Panc1 (cell line): Measurements from ENCODE around the gene SDK1. TPM values are rescaled to one million over a fixed set of nuclear protein-coding genes. Genes with fewer than 3 reads are reported as not detected.

ENCODE experiments used
- ATAC-seq: fragments of 200-7000 bp; cut with Tn5 transposase; 2 replicates; pipeline ENCODE4 v1.9.1; 2020; ENCODE audit warnings: mild to moderate bottlenecking, moderate library complexity
- BruUV-seq: library from RNA; stranded (reverse); fragments of 400-500 nt; replicated peaks from 2 replicates; lab custom pipeline; 2021; lab: Mats Ljungman, UMichigan
- CTCF ChIA-PET: fragments of 300-600 bp; sonication (Branson Sonifier 250); formaldehyde crosslinking; loops from one replicate; lab custom pipeline; 2022; ENCODE audit warnings: antibody characterized with exemption; lab: Charles Lee
- POLR2A ChIA-PET: fragments of 300-600 bp; sonication (Branson Sonifier 250); formaldehyde crosslinking; loops from one replicate; lab custom pipeline; 2022; ENCODE audit warnings: antibody characterized with exemption; lab: Charles Lee
- DNase-seq: peaks from one replicate; pipeline ENCODE4 v3.0.0-alpha.2; 2010; ENCODE audit warnings: low read depth, low spot score
- H3K27ac ChIP-seq: 2 replicates; pipeline ENCODE4 v1.5.1; 2011; ENCODE audit warnings: mild to moderate bottlenecking, low read length, inconsistent platforms
- H3K27me3 ChIP-seq: fragments of 200-500 bp; sonication (Bioruptor generic); 2 replicates; pipeline ENCODE4 v1.6.0; 2014; ENCODE audit warnings: low read length, inconsistent platforms; ENCODE audit not compliant: control insufficient read depth, insufficient read depth
- H3K36me3 ChIP-seq: fragments of 200-500 bp; sonication (Bioruptor generic); 2 replicates; pipeline ENCODE4 v1.5.1; 2014; ENCODE audit warnings: inconsistent platforms, mild to moderate bottlenecking, low read length, moderate library complexity; ENCODE audit not compliant: control insufficient read depth, insufficient read depth
- H3K4me1 ChIP-seq: 2 replicates; pipeline ENCODE4 v1.5.1; 2011; ENCODE audit warnings: inconsistent platforms, mild to moderate bottlenecking, low read length, moderate library complexity; ENCODE audit not compliant: control insufficient read depth, insufficient read depth
- H3K4me3 ChIP-seq, 2 experiments: 2 replicates each; pipeline ENCODE4 v1.5.1; 2011 to 2012; ENCODE audit warnings: low read depth in 2 of 2, low read length in 2 of 2, mild to moderate bottlenecking in 2 of 2, inconsistent platforms in 1 of 2, moderate library complexity in 1 of 2
- H3K9me3 ChIP-seq: fragments of 200-500 bp; sonication (Bioruptor generic); 2 replicates; pipeline ENCODE4 v1.5.1; 2014; ENCODE audit warnings: low read depth, mild to moderate bottlenecking, inconsistent platforms, low read length, moderate library complexity; ENCODE audit not compliant: control insufficient read depth, insufficient read depth
- POLR2AphosphoS5 ChIP-seq: IDR thresholded peaks from 2 replicates; pipeline ENCODE4 v1.6.1; 2012; ENCODE audit warnings: mild to moderate bottlenecking, low read depth, low read length, moderate library complexity
- SIN3A ChIP-seq: IDR thresholded peaks from 2 replicates; pipeline ENCODE4 v1.6.1; 2012; ENCODE audit warnings: low read depth, mild to moderate bottlenecking, low read length, moderate library complexity, borderline replicate concordance; ENCODE audit not compliant: insufficient read depth
- TCF7L2 ChIP-seq: IDR thresholded peaks from 2 replicates; pipeline ENCODE4 v1.6.1; 2011; ENCODE audit warnings: mild to moderate bottlenecking, low read depth, low read length, inconsistent platforms
- in situ Hi-C: cut with HindIII; loops from 2 replicates; pipeline ENCODE4 v1.10.0; 2016; ENCODE audit warnings: low sequenced_read_pairs, low pct_unique_long_range_greater_than_20kb
- intact Hi-C: fragments of 100-400 bp; cut with micrococcal nuclease; formaldehyde crosslinking; loops from one replicate; pipeline ENCODE4 v1.10.0; 2022; ENCODE audit not compliant: unreplicated experiment
- total RNA-seq: library from RNA; stranded (reverse); gene quantifications from one replicate; pipeline ENCODE4 v1.2.1, GENCODE V29; 2021; ENCODE audit not compliant: unreplicated experiment
- TF ChIP-seq, protein P1 (sequence below): fragments of 450-650 bp; IDR thresholded peaks from 2 replicates; pipeline ENCODE4 v1.5.1; 2017; ENCODE audit warnings: mild to moderate bottlenecking
- TF ChIP-seq, protein P2 (sequence below), 2 experiments: IDR thresholded peaks; 2 replicates each; pipeline ENCODE4 v1.6.1; 2011 to 2012; ENCODE audit warnings: low read depth in 2 of 2, control low read depth in 1 of 2, low read length in 1 of 2, mild to moderate bottlenecking in 1 of 2, moderate library complexity in 1 of 2; ENCODE audit not compliant: insufficient read depth in 1 of 2

Gene SDK1
- total RNA-seq, 1 experiment from 2014 or later = 47.4 TPM

DNA sequence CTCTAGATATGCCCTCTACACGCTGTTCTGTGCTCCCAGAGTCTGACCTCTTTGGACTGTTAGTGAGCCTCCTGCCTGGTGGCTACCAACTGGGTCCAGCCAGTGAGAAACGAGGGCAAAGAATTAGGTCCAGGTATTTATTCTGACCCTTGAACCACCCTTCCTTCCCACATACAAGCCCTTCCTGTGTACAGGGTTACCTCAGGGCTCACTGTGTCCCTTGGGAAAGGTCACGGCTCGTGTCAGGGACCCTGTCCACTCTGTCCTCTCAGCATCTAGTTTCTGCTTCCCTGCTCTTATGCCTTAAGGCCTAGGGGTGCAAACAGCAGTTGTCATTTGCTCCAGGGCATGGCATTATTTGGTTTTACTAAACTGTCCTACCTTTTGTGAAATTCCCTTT is 180.4 kb downstream of the SDK1 start:
- in situ Hi-C loops (no loop called here), intact Hi-C loops (loop anchor here (5.0 kb wide), 1 partner anchor 111 kb away; no protein-coding TSS in a partner anchor)
- Histone ChIP-seq H3K4me3 (no peak overlapping the region), H3K27me3 (no peaks in the 10 kb centered on the region), H3K4me1 (peaks cover 14% of the 10 kb centered on the region), H3K36me3 (no peaks in the 10 kb centered on the region), H3K9me3 (no peaks in the 10 kb centered on the region), H3K27ac (peak overlapping the region; percentile 67)
- DNase-seq = no peak
- BruUV-seq = no TSS peak
- POLR2A ChIA-PET = no interaction called here
- CTCF ChIA-PET = interaction anchor here (0.6 to 1.8 kb wide), 5 partner anchors 8 to 141 kb away, joined by 3 to 4 read pairs (median 3); no protein-coding TSS in a partner anchor
- 0 out of 2 replicates have a peak, but pooled peaks have one; percentile 24 for ATAC-seq
- no peak for TF ChIP-seq POLR2AphosphoS5
- no peak for TF ChIP-seq TCF7L2

DNA sequence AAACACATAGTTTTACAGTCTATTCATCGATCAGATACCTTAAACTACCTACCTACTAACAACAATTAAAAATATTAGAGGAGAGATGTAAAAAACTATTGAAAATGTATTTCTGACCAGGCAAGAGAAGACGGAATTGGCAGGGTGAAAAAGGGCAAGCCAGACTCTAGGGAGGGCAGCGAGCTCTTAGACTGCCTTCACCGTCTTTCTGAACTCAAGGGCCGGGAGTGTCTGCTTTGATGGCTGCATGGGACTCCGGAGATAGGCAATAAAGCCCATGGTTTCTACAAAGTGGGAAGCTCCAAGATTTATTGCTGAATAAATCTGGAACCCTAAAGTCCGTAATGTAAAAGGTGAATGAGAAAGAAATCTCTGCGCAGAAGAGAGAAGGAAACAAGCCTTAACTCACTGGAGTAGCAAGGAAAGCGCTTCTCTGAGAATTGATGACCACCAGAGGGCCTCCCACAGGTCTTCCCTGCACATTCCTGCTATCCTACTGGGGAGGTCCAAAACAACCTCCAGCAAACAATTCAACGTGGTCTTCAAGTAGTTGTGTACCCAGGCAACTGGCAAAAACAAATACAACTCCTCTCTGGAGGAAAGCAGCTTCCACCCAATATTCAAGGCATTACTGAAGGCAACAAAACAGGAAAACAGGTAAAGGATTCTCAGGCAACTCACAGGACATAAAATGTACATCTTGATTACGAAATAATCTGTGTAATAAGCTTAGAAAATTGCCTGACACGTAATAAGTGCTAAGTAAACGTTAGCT is 181.3 kb downstream of the SDK1 start:
- DNase-seq (peak; percentile 70), ATAC-seq (peak; percentile 94)
- Histone ChIP-seq H3K27ac (peak overlapping the region; percentile 67), H3K9me3 (no peaks in the 10 kb centered on the region), H3K4me3 (no peak overlapping the region), H3K4me1 (peaks cover 14% of the 10 kb centered on the region), H3K27me3 (no peaks in the 10 kb centered on the region), H3K36me3 (no peaks in the 10 kb centered on the region)
- intact Hi-C loops = loop anchor here (5.0 kb wide), 1 partner anchor 110 kb away; no protein-coding TSS in a partner anchor
- ChIA-PET CTCF (interaction anchor here (0.6 to 1.8 kb wide), 7 partner anchors 9 to 142 kb away, joined by 3 to 6 read pairs (median 3); no protein-coding TSS in a partner anchor), POLR2A (no interaction called here)
- BruUV-seq = TSS peak; percentile 14
- TF ChIP-seq, protein P1, sequence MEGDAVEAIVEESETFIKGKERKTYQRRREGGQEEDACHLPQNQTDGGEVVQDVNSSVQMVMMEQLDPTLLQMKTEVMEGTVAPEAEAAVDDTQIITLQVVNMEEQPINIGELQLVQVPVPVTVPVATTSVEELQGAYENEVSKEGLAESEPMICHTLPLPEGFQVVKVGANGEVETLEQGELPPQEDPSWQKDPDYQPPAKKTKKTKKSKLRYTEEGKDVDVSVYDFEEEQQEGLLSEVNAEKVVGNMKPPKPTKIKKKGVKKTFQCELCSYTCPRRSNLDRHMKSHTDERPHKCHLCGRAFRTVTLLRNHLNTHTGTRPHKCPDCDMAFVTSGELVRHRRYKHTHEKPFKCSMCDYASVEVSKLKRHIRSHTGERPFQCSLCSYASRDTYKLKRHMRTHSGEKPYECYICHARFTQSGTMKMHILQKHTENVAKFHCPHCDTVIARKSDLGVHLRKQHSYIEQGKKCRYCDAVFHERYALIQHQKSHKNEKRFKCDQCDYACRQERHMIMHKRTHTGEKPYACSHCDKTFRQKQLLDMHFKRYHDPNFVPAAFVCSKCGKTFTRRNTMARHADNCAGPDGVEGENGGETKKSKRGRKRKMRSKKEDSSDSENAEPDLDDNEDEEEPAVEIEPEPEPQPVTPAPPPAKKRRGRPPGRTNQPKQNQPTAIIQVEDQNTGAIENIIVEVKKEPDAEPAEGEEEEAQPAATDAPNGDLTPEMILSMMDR = peak; percentile 92
- TF ChIP-seq POLR2AphosphoS5 (no peak), SIN3A (no peak)
- TF ChIP-seq, protein P2, sequence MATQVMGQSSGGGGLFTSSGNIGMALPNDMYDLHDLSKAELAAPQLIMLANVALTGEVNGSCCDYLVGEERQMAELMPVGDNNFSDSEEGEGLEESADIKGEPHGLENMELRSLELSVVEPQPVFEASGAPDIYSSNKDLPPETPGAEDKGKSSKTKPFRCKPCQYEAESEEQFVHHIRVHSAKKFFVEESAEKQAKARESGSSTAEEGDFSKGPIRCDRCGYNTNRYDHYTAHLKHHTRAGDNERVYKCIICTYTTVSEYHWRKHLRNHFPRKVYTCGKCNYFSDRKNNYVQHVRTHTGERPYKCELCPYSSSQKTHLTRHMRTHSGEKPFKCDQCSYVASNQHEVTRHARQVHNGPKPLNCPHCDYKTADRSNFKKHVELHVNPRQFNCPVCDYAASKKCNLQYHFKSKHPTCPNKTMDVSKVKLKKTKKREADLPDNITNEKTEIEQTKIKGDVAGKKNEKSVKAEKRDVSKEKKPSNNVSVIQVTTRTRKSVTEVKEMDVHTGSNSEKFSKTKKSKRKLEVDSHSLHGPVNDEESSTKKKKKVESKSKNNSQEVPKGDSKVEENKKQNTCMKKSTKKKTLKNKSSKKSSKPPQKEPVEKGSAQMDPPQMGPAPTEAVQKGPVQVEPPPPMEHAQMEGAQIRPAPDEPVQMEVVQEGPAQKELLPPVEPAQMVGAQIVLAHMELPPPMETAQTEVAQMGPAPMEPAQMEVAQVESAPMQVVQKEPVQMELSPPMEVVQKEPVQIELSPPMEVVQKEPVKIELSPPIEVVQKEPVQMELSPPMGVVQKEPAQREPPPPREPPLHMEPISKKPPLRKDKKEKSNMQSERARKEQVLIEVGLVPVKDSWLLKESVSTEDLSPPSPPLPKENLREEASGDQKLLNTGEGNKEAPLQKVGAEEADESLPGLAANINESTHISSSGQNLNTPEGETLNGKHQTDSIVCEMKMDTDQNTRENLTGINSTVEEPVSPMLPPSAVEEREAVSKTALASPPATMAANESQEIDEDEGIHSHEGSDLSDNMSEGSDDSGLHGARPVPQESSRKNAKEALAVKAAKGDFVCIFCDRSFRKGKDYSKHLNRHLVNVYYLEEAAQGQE (IDR thresholded peaks at IDR 0.05; ENCODE audit: insufficient read depth in 1 of 2, low read depth in 2 of 2, low read length in 1 of 2) = no peak
- in situ Hi-C loops = no loop called here

DNA sequence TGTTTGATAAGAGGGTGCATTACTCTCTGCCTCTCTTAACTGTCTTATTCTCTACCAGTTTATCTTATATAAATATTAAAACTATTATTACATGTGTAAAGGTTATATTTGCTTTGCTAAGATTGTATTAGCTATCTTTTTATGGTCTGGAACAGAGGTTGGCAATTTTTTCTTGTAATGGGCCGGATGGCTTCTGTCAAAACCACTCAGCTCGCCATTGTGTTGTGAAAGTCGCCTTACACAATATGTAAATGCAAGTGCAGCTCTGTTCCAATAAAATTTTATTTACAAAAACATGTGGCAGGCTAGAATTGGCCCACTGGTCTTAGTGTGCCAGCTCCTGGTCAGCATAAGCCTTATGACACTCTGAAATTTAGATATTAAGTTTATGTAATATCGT is 185.8 kb downstream of the SDK1 start:
- Histone ChIP-seq H3K27me3 (no peaks in the 10 kb centered on the region), H3K4me1 (peaks cover 9% of the 10 kb centered on the region), H3K9me3 (no peaks in the 10 kb centered on the region), H3K36me3 (no peaks in the 10 kb centered on the region), H3K27ac (no peak overlapping the region), H3K4me3 (no peak overlapping the region)
- TF ChIP-seq, protein P2 (IDR thresholded peaks at IDR 0.05; ENCODE audit: insufficient read depth in 1 of 2, low read depth in 2 of 2, low read length in 1 of 2) = no peak
- TF ChIP-seq POLR2AphosphoS5 (no peak), TCF7L2 (no peak), SIN3A (no peak)
- TF ChIP-seq, protein P1 = no peak
- CTCF ChIA-PET = interaction anchor here (0.6 kb wide), 1 partner anchor 163 kb away, joined by 5 read pairs; no protein-coding TSS in a partner anchor
- no TSS peak for BruUV-seq
- in situ Hi-C loops (no loop called here), intact Hi-C loops (no loop called here)
- no peak for DNase-seq
- POLR2A ChIA-PET = no interaction called here
- ATAC-seq = no peak
